HL-60 (cell line): ENCODE data around the gene DOCK1.

ENCODE experiments used
- DNase-seq, 2 experiments: peaks; one replicate each; pipeline ENCODE4 v3.0.0-alpha.2; 2010 to 2020; ENCODE audit warnings: low read depth in 1 of 2, low spot score in 1 of 2
- H3K27ac ChIP-seq: fragments of 250-450 bp; sonication (Bioruptor Pico); replicated peaks from 2 replicates; pipeline ENCODE4 v1.5.1; 2020; ENCODE audit warnings: mild to moderate bottlenecking, moderate library complexity
- H3K27me3 ChIP-seq: fragments of 250-450 bp; sonication (Bioruptor Pico); 2 replicates; pipeline ENCODE4 v1.5.1; 2021; ENCODE audit warnings: mild to moderate bottlenecking, moderate library complexity; ENCODE audit not compliant: insufficient read depth, poor library complexity, severe bottlenecking
- H3K4me3 ChIP-seq: replicated peaks from 2 replicates; pipeline ENCODE4 v1.5.1; 2011; ENCODE audit warnings: mild to moderate bottlenecking, control low read depth, low read length; ENCODE audit not compliant: insufficient read depth
- CTCF ChIP-seq: IDR thresholded peaks from one replicate; pipeline ENCODE4 v1.5.1; 2011; ENCODE audit warnings: low read length, control low read depth, inconsistent platforms; ENCODE audit not compliant: insufficient read depth
- GABPA ChIP-seq: IDR thresholded peaks from 2 replicates; pipeline ENCODE4 v1.6.1; 2012; ENCODE audit warnings: low read depth
- POLR2AphosphoS5 ChIP-seq: IDR thresholded peaks from 2 replicates; pipeline ENCODE4 v1.6.1; 2012; ENCODE audit warnings: low read depth
- REST ChIP-seq: IDR thresholded peaks from 2 replicates; pipeline ENCODE4 v1.6.1; 2012; ENCODE audit warnings: low read depth; ENCODE audit not compliant: insufficient replicate concordance
- SPI1 ChIP-seq: IDR thresholded peaks from 2 replicates; pipeline ENCODE4 v1.6.1; 2012; ENCODE audit warnings: low read depth, mild to moderate bottlenecking, borderline replicate concordance

Gene DOCK1

GRCh38 chr10:127100983-127101615, 195.9 kb downstream of the DOCK1 start:
- no peak for DNase-seq
- no peak overlapping the region for H3K27ac ChIP-seq
- no peaks in the 10 kb centered on the region for H3K27me3 ChIP-seq
- TF ChIP-seq GABPA (no peak), SPI1 (no peak), POLR2AphosphoS5 (no peak), REST (no peak), CTCF (no peak)
- H3K4me3 ChIP-seq, result no peak overlapping the region

- Histone ChIP-seq H3K27me3 (no peaks in the 10 kb centered on the region), H3K4me3 (no peak overlapping the region), H3K27ac (no peak overlapping the region)
- TF ChIP-seq POLR2AphosphoS5, result no peak
- no peak for TF ChIP-seq SPI1
- TF ChIP-seq REST, result no peak
- no peak for TF ChIP-seq GABPA
- TF ChIP-seq CTCF, result no peak
- no peak for DNase-seq
Observed at GRCh38 chr10:127102176-127102575, 196.9 kb downstream of the DOCK1 start.

- Histone ChIP-seq H3K27ac (no peak overlapping the region), H3K4me3 (no peak overlapping the region), H3K27me3 (no peaks in the 10 kb centered on the region)
- TF ChIP-seq POLR2AphosphoS5 (no peak), SPI1 (no peak), CTCF (no peak), GABPA (no peak), REST (no peak)
- no peak for DNase-seq
Observed at GRCh38 chr10:127115100-127115499, 209.9 kb downstream of the DOCK1 start.
